IgD-negative memory B cell (primary cell): ENCODE measurements around the gene PLA2G4D. TPM values are rescaled to one million over a fixed set of nuclear protein-coding genes. Genes with fewer than 3 reads are reported as not detected.

Experiments
- H3K27ac Mint-ChIP-seq, 3 donors: one replicate each; pipeline ENCODE4 v1.8.0; 2020 to 2022; ENCODE audit warnings: mild to moderate bottlenecking in 3 of 3, mixed read lengths in 3 of 3, moderate library complexity in 1 of 3
- H3K27me3 Mint-ChIP-seq: one replicate; pipeline ENCODE4 v1.8.0; 2021; ENCODE audit warnings: mixed read lengths
- H3K36me3 Mint-ChIP-seq: one replicate; pipeline ENCODE4 v1.8.0; 2020; ENCODE audit warnings: mild to moderate bottlenecking, mixed read lengths
- H3K4me1 Mint-ChIP-seq, 3 donors: one replicate each; pipeline ENCODE4 v1.8.0; 2020 to 2022; ENCODE audit warnings: mixed read lengths in 3 of 3, mild to moderate bottlenecking in 1 of 3
- H3K4me3 Mint-ChIP-seq, 4 donors: one replicate each; pipeline ENCODE4 v1.8.0; 2020 to 2022; ENCODE audit warnings: mild to moderate bottlenecking in 4 of 4, mixed read lengths in 4 of 4, moderate library complexity in 3 of 4
- H3K9me3 Mint-ChIP-seq, 3 donors: one replicate each; pipeline ENCODE4 v1.8.0; 2020 to 2021; ENCODE audit warnings: mixed read lengths in 3 of 3, mild to moderate bottlenecking in 1 of 3
- polyA plus RNA-seq: library from polyadenylated mRNA; unstranded; fragments of 300-500 nt; fragmentation: Illumina TruSeq; gene quantifications from one replicate; pipeline ENCODE4 v1.2.3, GENCODE V29; 2021

PLA2G4D gene
- polyA plus RNA-seq, 1 donor from 2014 or later, result not detected

DNA sequence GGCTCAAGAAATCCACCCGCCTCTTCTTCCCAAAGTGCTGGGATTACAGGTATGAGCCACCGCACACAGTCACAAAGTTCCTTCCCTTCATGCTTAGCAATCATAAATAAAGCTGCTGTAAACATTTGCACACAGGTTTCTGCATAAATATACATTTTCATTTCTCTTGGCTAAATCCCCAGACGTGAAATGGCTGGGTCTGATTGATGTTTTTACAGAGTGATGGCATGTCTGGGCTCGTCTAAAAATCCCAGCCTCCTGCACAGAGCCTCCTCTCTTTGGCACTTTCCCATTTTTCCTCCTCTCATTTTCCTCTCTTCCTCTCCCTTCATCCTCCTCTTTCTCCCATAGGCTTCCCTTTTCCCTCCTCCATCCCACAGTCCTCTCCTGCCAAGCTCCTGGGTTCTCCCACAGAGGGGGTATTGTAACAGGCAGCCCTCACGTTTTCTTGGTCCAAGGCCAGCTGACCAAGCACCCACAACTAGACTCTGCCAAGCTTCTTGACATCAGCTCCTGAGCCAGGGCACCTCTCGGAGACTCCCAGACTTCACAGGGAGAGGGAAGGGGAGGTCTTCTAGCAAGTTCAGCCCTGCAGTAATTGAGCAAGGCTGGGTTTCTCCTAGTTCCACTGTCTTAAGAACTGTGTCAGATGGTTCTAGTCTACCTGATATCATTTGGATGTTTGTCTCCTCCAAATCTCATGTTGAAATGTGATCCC is 63.0 kb downstream of the PLA2G4D start:
- H3K36me3 Mint-ChIP-seq, result no peaks in the 10 kb centered on the region
- peaks cover 0 to 2% (median 0%) of the 10 kb centered on the region in 3 donors for H3K9me3 Mint-ChIP-seq
- peaks cover 9 to 21% (median 20%) of the 10 kb centered on the region in 3 donors for H3K4me1 Mint-ChIP-seq
- H3K27me3 Mint-ChIP-seq, result peaks cover 4% of the 10 kb centered on the region
- no peak overlapping the region for H3K4me3 Mint-ChIP-seq
- no peak overlapping the region for H3K27ac Mint-ChIP-seq

DNA sequence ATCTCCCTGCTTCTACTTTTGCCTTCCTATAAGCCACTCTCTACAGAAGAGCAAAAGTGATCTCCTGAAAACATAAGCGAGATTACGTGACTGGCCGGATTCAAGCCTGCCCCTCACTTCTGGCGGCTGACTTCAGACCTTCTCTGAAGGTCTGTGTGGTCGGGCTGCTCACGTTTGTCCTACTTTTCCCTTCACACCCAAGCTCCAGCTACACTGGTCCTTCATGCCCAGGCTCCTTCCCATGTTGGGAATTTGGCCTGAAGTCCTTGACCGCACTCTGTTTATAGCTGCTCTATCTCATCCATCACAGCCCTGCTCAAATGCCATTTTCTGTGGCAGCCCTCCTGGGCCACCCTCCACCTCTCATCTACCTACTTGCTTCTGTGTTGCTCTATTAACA is 66.8 kb downstream of the PLA2G4D start:
- no peak overlapping the region for H3K27ac Mint-ChIP-seq
- peaks cover 5% of the 10 kb centered on the region for H3K27me3 Mint-ChIP-seq
- H3K4me1 Mint-ChIP-seq, result peaks cover 0 to 2% (median under 1%) of the 10 kb centered on the region in 3 donors
- no peaks in the 10 kb centered on the region for H3K36me3 Mint-ChIP-seq
- H3K9me3 Mint-ChIP-seq, result peaks cover 0 to 2% (median 0%) of the 10 kb centered on the region in 3 donors
- no peak overlapping the region for H3K4me3 Mint-ChIP-seq

DNA sequence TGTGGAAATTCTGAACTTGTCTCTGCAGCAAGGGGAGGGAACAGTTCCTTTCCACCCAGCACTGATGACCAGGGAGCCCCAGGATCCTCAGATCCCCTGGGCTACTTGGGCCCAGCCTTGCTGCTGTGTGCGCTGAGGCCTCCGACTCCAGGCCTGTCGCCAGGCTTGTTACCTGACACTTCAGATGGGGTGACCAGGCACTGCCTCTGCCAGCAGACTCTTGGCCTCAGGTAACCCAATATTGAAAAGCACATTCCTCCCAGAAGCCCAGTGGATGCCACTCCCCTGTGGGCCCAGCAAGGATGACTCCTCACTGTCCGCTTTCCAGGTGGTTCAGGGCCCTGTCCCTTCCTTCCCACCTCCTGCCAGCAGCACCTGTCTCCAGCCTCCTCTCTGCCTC is 70.1 kb downstream of the PLA2G4D start:
- Mint-ChIP-seq H3K36me3 (no peaks in the 10 kb centered on the region), H3K4me1 (no peaks in the 10 kb centered on the region), H3K4me3 (no peak overlapping the region), H3K9me3 (peaks cover 0 to 2% (median 0%) of the 10 kb centered on the region in 3 donors), H3K27ac (no peak overlapping the region), H3K27me3 (peaks cover 7% of the 10 kb centered on the region)

DNA sequence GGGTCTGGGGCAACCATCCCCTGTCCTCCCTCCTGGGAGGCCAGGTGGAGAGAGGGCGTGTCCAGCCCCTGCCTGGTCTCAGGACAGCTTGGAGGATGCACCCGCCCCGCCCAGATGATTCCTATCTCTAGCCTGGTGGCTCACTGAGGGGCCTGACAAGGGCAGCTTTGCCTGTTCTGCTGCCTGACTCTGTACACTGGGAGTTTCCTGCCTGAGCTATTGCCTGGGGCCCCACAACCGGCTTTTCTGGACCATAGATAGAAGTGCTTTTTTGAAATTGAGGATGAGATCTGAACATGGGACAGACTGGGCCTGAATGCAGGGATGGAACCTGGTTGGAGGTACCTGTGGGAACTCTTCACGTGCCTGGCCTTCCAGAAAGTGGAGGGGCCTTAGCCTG is 72.8 kb downstream of the PLA2G4D start:
- Mint-ChIP-seq H3K9me3 (peaks cover 0 to 2% (median 0%) of the 10 kb centered on the region in 3 donors), H3K27ac (no peak overlapping the region), H3K27me3 (peaks cover 10% of the 10 kb centered on the region), H3K4me3 (no peak overlapping the region), H3K4me1 (no peaks in the 10 kb centered on the region), H3K36me3 (no peaks in the 10 kb centered on the region)

DNA sequence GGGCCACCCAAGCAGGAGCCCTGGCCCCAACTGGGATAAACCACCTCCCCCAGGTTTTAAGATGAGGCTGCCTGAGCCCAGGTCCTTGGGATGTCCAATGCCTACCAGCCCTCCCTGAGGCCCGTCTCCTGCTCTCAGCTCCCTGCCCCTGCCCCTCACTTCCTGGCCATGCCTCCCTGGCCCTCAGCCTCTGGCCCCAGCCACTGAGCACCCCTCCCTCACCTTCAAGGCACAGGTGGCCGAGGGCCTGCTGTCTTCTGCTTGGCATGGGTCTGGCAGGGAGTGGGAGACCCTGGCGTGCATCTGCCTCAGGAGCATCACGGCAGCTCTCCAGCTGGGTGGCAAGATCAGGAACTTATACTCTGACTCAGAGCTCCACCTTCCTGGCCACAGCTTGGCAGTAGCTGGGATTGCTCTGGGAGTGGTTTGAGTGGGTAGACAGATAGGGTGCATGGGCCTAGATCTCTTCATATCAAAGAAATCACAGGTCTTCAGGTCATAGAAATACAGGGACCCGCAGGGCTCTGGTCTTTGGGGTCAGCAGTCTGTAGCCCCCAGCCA is 73.6 kb downstream of the PLA2G4D start, which contains the start of gene PLA2G4E:
PLA2G4E (minus strand) TSS at position 330 of the 561 bp plus-strand sequence; CDS start at position 318, 12 bp downstream.
- no peaks in the 10 kb centered on the region for H3K4me1 Mint-ChIP-seq
- no peaks in the 10 kb centered on the region for H3K36me3 Mint-ChIP-seq
- H3K4me3 Mint-ChIP-seq, result no peak within 1 kb of the TSS
- peaks cover 0 to 2% (median 0%) of the 10 kb centered on the region in 3 donors for H3K9me3 Mint-ChIP-seq
- H3K27ac Mint-ChIP-seq, result peak within 1 kb of the TSS in 1 of 3 donors; percentile 53
- H3K27me3 Mint-ChIP-seq, result peaks cover 10% of the 10 kb centered on the region

DNA sequence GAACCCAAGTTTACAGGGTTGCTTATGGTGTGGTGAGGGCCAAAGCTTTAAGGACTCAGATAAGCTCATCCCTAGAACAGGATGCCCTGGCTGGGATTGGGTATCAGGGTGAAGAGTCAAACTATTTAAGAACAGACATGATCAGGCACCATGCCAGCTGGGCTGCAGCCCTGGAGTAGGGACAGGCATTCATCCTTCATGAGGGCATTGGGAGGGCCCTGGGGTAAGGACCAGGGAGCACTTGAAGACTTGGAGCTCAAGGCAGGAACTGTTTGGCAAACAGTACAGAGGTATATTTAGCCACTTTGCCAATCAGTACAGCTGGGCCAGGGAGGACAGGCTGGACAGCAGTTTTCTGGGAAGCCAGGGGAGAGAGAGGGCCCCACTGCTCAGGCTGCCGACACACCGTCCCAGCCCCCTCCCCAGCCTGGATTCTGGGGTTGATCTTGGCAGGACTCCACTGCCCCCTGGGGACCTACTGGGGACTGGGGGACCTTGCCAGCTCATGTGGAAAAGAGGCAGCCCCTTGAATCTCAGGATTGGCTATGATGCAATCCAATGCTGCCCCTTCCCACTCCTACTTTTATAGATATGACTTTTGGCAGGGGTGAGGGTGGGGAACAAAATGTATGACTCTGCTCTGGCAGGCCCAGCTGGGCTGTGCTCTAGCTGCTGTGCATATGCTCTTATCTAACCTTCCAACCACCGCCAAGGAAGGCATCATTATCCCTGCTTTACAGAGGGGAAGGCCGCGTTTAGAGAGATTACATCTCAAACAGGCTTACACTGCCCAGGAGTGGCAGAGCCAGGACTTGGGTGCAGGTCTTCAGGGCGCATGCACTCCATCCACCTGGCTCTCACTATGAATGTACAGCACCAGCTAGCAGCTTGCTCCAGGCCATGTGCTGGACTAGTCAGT is 75.8 kb downstream of the PLA2G4D start:
- Mint-ChIP-seq H3K4me1 (no peaks in the 10 kb centered on the region), H3K4me3 (no peak overlapping the region), H3K27me3 (peaks cover 7% of the 10 kb centered on the region), H3K27ac (no peak overlapping the region), H3K9me3 (peaks cover 0 to 2% (median 0%) of the 10 kb centered on the region in 3 donors), H3K36me3 (peaks cover 1% of the 10 kb centered on the region)

Other genes with a start within 250 kb of the PLA2G4D start
- not detected for gene SPTBN5, start 200.5 kb downstream of the PLA2G4D start, polyA plus RNA-seq
- 3.8 TPM for gene EHD4, start 122.0 kb downstream of the PLA2G4D start, polyA plus RNA-seq
- gene PLA2G4E, start 73.5 kb downstream of the PLA2G4D start, polyA plus RNA-seq, result not detected
- not detected for gene PLA2G4F, start 62.1 kb upstream of the PLA2G4D start, polyA plus RNA-seq
- 27.5 TPM for gene VPS39, start 113.7 kb upstream of the PLA2G4D start, polyA plus RNA-seq
- 48.0 TPM for gene GANC, start 178.6 kb upstream of the PLA2G4D start, polyA plus RNA-seq
- 39.2 TPM for gene TMEM87A, start 178.9 kb upstream of the PLA2G4D start, polyA plus RNA-seq